Loucy (cell line): ENCODE data around the gene STK32C.

Experiments used
- H2AFZ ChIP-seq: fragments of 200-600 bp; sonication (generic); 2 replicates; pipeline ENCODE4 v1.6.0; 2016; ENCODE audit warnings: antibody characterized with exemption, mild to moderate bottlenecking, low read length, moderate library complexity
- H3F3A ChIP-seq: fragments of 200-600 bp; 2 replicates; pipeline ENCODE4 v1.6.0; 2016; ENCODE audit warnings: antibody characterized with exemption, low read depth, mild to moderate bottlenecking
- H3K27me3 ChIP-seq: fragments of 200-600 bp; sonication (generic); 2 replicates; pipeline ENCODE4 v1.6.1; 2014; ENCODE audit warnings: low read length, mild to moderate bottlenecking; ENCODE audit not compliant: insufficient read depth, poor library complexity, severe bottlenecking
- H3K36me3 ChIP-seq: fragments of 200-600 bp; sonication (generic); 2 replicates; pipeline ENCODE4 v1.6.1; 2016; ENCODE audit warnings: low read length; ENCODE audit not compliant: insufficient read depth
- H3K4me1 ChIP-seq: fragments of 200-600 bp; sonication (generic); 2 replicates; pipeline ENCODE4 v1.5.1; 2014; ENCODE audit warnings: low read length, mild to moderate bottlenecking; ENCODE audit not compliant: insufficient read depth, poor library complexity, severe bottlenecking
- H3K4me2 ChIP-seq: fragments of 200-600 bp; sonication (generic); 2 replicates; pipeline ENCODE4 v1.6.0; 2014; ENCODE audit warnings: antibody characterized with exemption, low read length, low read depth, mild to moderate bottlenecking; ENCODE audit not compliant: poor library complexity, severe bottlenecking
- H3K4me3 ChIP-seq: fragments of 200-600 bp; sonication (generic); 2 replicates; pipeline ENCODE4 v1.5.1; 2014; ENCODE audit warnings: low read length, mild to moderate bottlenecking, mixed read lengths; ENCODE audit not compliant: poor library complexity, severe bottlenecking
- H3K79me2 ChIP-seq: fragments of 200-600 bp; sonication (generic); 2 replicates; pipeline ENCODE4 v1.6.1; 2014; ENCODE audit warnings: low read length; ENCODE audit not compliant: insufficient read depth
- H3K9ac ChIP-seq: fragments of 200-600 bp; sonication (generic); 2 replicates; pipeline ENCODE4 v1.6.0; 2014; ENCODE audit warnings: mild to moderate bottlenecking, low read depth, low read length, moderate library complexity; ENCODE audit not compliant: poor library complexity, severe bottlenecking
- H3K9me2 ChIP-seq: fragments of 200-600 bp; sonication (generic); replicated peaks from 2 replicates; pipeline ENCODE4 v1.6.1; 2016; ENCODE audit warnings: low read depth, low read length, mixed read lengths
- H3K9me3 ChIP-seq: fragments of 200-600 bp; sonication (generic); 2 replicates; pipeline ENCODE4 v1.6.1; 2014; ENCODE audit warnings: mild to moderate bottlenecking, antibody characterized with exemption, low read length, low read depth; ENCODE audit not compliant: insufficient read depth
- H4K20me1 ChIP-seq: fragments of 200-600 bp; sonication (generic); 2 replicates; pipeline ENCODE4 v1.6.0; 2014; ENCODE audit warnings: antibody characterized with exemption, low read length, mild to moderate bottlenecking; ENCODE audit not compliant: insufficient read depth, poor library complexity, severe bottlenecking
- CTCF ChIP-seq: fragments of 200-600 bp; sonication (generic); conservative IDR thresholded peaks from 2 replicates; pipeline ENCODE4 v1.5.1; 2014; ENCODE audit warnings: mild to moderate bottlenecking, antibody characterized with exemption, low read length
- EZH2phosphoT487 ChIP-seq: fragments of 200-600 bp; IDR thresholded peaks from 2 replicates; pipeline ENCODE4 v1.6.1; 2018; ENCODE audit warnings: antibody characterized with exemption, mild to moderate bottlenecking, moderate library complexity, borderline replicate concordance

Gene STK32C

GRCh38 chr10:132233501-132234085 lies 74.2 kb downstream of the STK32C start:
- peaks cover 5% of the 10 kb centered on the region for H3K4me1 ChIP-seq
- H4K20me1 ChIP-seq = no peaks in the 10 kb centered on the region
- H3K4me3 ChIP-seq = no peak overlapping the region
- no peak for TF ChIP-seq EZH2phosphoT487
- no peaks in the 10 kb centered on the region for H3K27me3 ChIP-seq
- no peak overlapping the region for H2AFZ ChIP-seq
- no peaks in the 10 kb centered on the region for H3K9me2 ChIP-seq
- H3K9ac ChIP-seq = no peak overlapping the region
- no peaks in the 10 kb centered on the region for H3K36me3 ChIP-seq
- H3K79me2 ChIP-seq = no peaks in the 10 kb centered on the region
- H3K4me2 ChIP-seq = no peak overlapping the region
- H3K9me3 ChIP-seq = no peaks in the 10 kb centered on the region
- H3F3A ChIP-seq = no peaks in the 10 kb centered on the region

DNA sequence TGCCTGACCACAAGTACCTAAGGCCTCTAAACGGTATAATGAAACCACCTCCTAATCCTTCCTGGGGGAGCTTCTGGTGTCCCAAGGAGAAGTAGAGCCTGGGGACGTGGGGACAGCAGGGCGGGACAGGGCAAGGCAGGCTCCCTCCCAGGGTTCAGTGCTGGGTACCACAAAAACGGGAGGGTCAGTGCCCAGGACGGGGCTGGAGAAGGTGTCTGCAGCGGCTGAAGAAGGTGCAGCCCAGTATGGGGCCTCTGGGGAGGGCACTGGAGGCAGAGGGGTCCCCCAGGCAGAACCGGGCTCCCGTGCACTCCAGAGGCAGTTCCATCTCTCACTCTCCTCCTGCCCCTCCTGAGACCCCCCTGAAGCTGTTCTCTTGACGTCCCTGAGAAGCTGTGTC lies 74.8 kb downstream of the STK32C start:
- Histone ChIP-seq H3K79me2 (no peaks in the 10 kb centered on the region), H3K4me2 (no peak overlapping the region), H3K4me1 (peaks cover 5% of the 10 kb centered on the region), H2AFZ (no peak overlapping the region), H3K9ac (no peak overlapping the region), H3F3A (no peaks in the 10 kb centered on the region), H3K36me3 (no peaks in the 10 kb centered on the region), H3K9me2 (no peaks in the 10 kb centered on the region), H3K4me3 (no peak overlapping the region), H4K20me1 (no peaks in the 10 kb centered on the region), H3K27me3 (no peaks in the 10 kb centered on the region), H3K9me3 (no peaks in the 10 kb centered on the region)
- no peak for TF ChIP-seq EZH2phosphoT487
- no peak for TF ChIP-seq CTCF

GRCh38 chr10:132232023-132232951 lies 75.5 kb downstream of the STK32C start:
- no peak overlapping the region for H3K4me2 ChIP-seq
- H3K79me2 ChIP-seq = no peaks in the 10 kb centered on the region
- no peak for TF ChIP-seq EZH2phosphoT487
- TF ChIP-seq CTCF = no peak
- no peaks in the 10 kb centered on the region for H3K9me3 ChIP-seq
- no peaks in the 10 kb centered on the region for H3K36me3 ChIP-seq
- H3K9me2 ChIP-seq = no peaks in the 10 kb centered on the region
- H3F3A ChIP-seq = no peaks in the 10 kb centered on the region
- no peak overlapping the region for H2AFZ ChIP-seq
- no peak overlapping the region for H3K9ac ChIP-seq
- H4K20me1 ChIP-seq = no peaks in the 10 kb centered on the region
- no peak overlapping the region for H3K4me3 ChIP-seq
- peaks cover 5% of the 10 kb centered on the region for H3K4me1 ChIP-seq
- H3K27me3 ChIP-seq = no peaks in the 10 kb centered on the region
